K562 (cell line): ENCODE data around the gene GALNT9. TPM values are rescaled to one million over a fixed set of nuclear protein-coding genes. Genes with fewer than 3 reads are reported as not detected.

ENCODE experiments used
- CUX1 ChIP-seq: fragments of 200-800 bp; sonication (Bioruptor generic); IDR thresholded peaks from 2 replicates; pipeline ENCODE4 v1.6.1; 2016; ENCODE audit warnings: missing genetic modification characterization, missing compliant biosample characterization
- ETV6 ChIP-seq, 3 experiments: fragments of 150-350 bp in 1 of 3; sonication (generic) in 1 of 3; formaldehyde crosslinking in 1 of 3; IDR thresholded peaks; 2 replicates each; pipeline versions ENCODE4 v1.6.1 to v1.8.0; 2014 to 2022; ENCODE audit warnings: borderline replicate concordance in 2 of 3, low read depth in 2 of 3, antibody characterized with exemption in 1 of 3, low read length in 1 of 3, mild to moderate bottlenecking in 1 of 3, missing genetic modification reagents in 1 of 3
- RREB1 ChIP-seq: fragments of 250-450 bp; sonication (Bioruptor Pico); IDR thresholded peaks from 2 replicates; pipeline ENCODE4 v1.4.0; 2020
- ZEB2 ChIP-seq: fragments of 450-650 bp; IDR thresholded peaks from 2 replicates; pipeline ENCODE4 v1.6.1; 2016
- ZSCAN32 ChIP-seq: fragments of 450-650 bp; formaldehyde crosslinking; IDR thresholded peaks from 2 replicates; pipeline ENCODE4 v1.4.0; 2020; ENCODE audit warnings: mild to moderate bottlenecking, moderate library complexity
- polyA plus RNA-seq, 8 experiments: library from polyadenylated mRNA; depleted of rRNA in 4 of 8; stranded (reverse) in 5 of 8; unstranded in 3 of 8; fragments of >200 nt; fragmentation: Nextera tagmentation in 2 of 8; fragmentation: Illumina TruSeq in 1 of 8; extraction: Ambion mirVana in 2 of 8; extraction: Trizol in 1 of 8; gene quantifications; 2 replicates each; pipeline versions ENCODE4 v1.2.1 to v1.2.3, GENCODE V29; 2011 to 2014; ENCODE audit warnings: inconsistent platforms in 1 of 8, missing spikeins in 1 of 8
- total RNA-seq, 7 experiments: library from RNA; depleted of rRNA in 6 of 7; stranded (reverse); fragments of >200 nt in 6 of 7; fragmentation: Illumina TruSeq in 2 of 7; extraction: Trizol in 2 of 7; gene quantifications; 2 replicates each; pipeline versions ENCODE4 v1.2.1 to v1.2.3, GENCODE V29; 2011 to 2021; ENCODE audit warnings: low replicate concordance in 1 of 7

GALNT9 gene
- total and polyA plus RNA-seq, 9 of the 15 experiments (the other 6 are each of a cell fraction or from before 2014, with no cell fraction given) = not detected

GRCh38 chr12:132282950-132283771 lies 46.2 kb downstream of the GALNT9 start (continued):
- no peak for TF ChIP-seq CUX1
- TF ChIP-seq ETV6 (IDR thresholded peaks at IDR 0.05; ENCODE audit: borderline replicate concordance in 1 of 2, low read depth in 2 of 2, low read length in 1 of 2) = no peak
- no peak for TF ChIP-seq ETV6 (CRISPR knock-in tag; IDR thresholded peaks at IDR 0.05; ENCODE audit: borderline replicate concordance)
- TF ChIP-seq ZSCAN32 (CRISPR knock-in tag) = no peak
- TF ChIP-seq ZEB2 = no peak
- no peak for TF ChIP-seq RREB1 (CRISPR knock-in tag)
